VCaP (cell line): Measurements from ENCODE around the gene PNLIPRP1.

Experiments used
- H3K27ac ChIP-seq: fragments of 450-650 bp; 2 replicates; pipeline ENCODE4 v1.5.1; 2017
- TF ChIP-seq, protein P1 (sequence below): fragments of 450-650 bp; conservative IDR thresholded peaks from 2 replicates; pipeline ENCODE4 v1.5.1; 2017; ENCODE audit warnings: mild to moderate bottlenecking, moderate library complexity

The PNLIPRP1 gene

DNA sequence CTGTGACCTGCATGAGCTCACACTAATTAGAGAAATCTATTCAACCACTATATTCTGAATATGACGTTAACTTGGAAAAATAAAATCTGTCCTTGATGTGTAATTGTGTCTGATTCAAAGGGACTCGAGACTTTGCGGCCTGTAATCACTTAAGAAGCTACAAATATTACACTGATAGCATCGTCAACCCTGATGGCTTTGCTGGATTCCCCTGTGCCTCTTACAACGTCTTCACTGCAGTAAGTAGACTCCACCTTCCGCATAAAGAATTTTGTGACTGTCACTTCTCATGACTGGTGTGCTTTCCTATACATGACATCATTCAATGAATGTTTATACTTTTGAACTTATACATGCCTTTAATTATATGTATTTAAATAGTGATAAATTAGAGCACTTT, 34.9 kb upstream of the PNLIPRP1 start:
- TF ChIP-seq, protein P1, sequence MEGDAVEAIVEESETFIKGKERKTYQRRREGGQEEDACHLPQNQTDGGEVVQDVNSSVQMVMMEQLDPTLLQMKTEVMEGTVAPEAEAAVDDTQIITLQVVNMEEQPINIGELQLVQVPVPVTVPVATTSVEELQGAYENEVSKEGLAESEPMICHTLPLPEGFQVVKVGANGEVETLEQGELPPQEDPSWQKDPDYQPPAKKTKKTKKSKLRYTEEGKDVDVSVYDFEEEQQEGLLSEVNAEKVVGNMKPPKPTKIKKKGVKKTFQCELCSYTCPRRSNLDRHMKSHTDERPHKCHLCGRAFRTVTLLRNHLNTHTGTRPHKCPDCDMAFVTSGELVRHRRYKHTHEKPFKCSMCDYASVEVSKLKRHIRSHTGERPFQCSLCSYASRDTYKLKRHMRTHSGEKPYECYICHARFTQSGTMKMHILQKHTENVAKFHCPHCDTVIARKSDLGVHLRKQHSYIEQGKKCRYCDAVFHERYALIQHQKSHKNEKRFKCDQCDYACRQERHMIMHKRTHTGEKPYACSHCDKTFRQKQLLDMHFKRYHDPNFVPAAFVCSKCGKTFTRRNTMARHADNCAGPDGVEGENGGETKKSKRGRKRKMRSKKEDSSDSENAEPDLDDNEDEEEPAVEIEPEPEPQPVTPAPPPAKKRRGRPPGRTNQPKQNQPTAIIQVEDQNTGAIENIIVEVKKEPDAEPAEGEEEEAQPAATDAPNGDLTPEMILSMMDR, result no peak
- H3K27ac ChIP-seq, result no peak overlapping the region

DNA sequence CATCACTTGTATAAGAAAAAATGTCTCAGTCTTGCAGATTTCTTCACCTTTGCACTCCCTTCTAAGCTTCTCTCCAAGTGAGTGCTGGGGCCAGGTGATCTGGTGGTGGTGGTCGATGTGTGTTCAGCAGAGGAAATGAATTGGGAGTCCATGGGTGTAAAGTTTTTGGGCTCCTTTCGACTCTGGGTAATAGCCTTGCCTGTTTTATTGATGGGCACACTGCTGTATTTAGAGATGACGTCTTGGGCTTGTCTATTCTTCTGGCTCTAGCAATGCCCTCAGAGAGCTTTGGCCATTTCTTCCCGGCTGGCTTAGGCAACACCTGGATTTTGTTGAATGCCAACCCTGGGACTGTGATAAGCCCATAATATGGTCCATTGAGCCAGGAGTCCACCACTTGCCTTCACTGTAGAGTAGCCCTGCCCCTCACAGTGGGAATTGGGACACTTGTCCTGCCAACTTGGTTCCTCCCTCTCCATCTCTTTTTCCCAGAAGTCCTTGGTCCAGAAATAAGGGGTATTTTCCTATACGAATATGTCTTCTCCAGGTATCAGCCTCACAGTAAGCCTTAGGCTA, 33.4 kb upstream of the PNLIPRP1 start:
- no peak overlapping the region for H3K27ac ChIP-seq
- TF ChIP-seq, protein P1, result no peak

DNA sequence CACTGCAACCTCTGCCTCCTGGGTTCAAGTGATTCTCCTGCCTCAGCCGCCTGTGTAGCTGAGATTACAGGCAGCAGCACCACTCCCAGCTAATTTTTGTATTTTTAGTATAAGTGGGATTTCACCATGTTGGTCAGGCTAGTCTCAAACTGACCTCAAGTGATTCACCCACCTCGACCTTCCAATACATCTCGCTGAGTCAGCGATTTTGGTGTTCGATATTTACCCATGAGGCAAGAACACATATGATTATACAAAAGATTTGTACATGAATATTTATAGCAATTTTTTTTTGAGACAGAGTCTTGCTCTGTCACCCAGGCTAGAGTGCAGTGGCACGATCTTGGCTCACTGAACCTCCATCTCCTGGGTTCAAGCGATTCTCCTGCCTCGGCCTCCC, 25.2 kb upstream of the PNLIPRP1 start:
- H3K27ac ChIP-seq, result no peak overlapping the region
- TF ChIP-seq, protein P1, result no peak

DNA sequence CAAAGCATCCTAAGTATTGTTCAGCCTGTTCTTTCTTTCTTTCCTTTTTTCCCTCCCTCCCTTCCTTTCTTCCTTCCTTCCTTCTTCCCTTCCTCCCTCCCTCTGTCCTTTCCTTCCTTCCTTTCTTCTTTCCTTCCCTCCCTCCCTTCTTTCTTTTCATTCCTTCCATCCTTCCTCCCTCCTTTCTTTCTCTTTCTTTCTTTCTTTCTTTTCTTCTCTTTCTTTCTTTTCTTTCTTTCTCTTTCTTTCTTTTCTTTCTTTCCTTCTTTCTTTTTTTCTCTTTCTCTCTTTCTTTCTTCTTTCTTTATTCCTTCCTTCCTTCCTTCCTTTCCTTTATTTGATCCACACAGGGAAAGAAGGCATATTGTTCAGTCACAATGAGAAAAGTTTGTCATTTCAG, 23.8 kb upstream of the PNLIPRP1 start:
- H3K27ac ChIP-seq, result no peak overlapping the region
- TF ChIP-seq, protein P1, result no peak

DNA sequence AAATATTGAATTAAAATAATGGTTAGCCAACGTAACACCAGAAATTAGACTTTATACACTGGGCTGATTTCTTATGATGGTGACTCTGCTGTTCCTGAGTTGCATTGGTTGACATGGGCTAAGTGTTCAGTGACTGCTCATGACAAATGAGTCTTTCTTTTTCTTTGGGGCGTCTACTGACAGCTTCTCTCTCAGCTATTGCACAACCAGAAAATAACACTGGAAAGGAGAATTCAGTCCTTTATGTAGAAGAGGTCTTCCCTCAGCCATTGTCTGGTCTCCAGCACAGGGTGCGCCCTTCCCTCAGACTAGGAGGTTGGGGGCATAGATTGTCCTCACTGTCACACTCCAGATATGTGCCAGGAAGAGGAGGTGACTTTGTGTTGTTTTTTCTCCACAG, 23.4 kb upstream of the PNLIPRP1 start:
- TF ChIP-seq, protein P1, result no peak
- no peak overlapping the region for H3K27ac ChIP-seq

DNA sequence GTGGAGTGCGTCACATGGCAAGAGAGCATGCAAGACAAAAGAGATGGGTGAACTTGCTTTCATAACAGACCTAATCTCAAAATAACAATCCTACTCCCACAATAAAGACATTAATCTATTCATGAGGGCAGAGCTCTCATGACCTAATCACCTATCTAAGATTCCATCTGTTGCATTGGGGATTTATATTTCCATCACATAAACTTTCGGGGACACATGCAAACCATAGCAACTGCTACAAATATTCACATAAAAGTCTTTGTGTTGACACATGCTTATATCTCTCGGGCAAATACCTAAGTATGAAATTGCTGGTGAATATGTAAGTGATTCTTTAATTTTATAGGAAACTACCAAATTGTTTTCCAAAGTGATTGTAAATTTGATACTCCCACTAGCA, 16.0 kb upstream of the PNLIPRP1 start:
- TF ChIP-seq, protein P1, result no peak
- H3K27ac ChIP-seq, result no peak overlapping the region

DNA sequence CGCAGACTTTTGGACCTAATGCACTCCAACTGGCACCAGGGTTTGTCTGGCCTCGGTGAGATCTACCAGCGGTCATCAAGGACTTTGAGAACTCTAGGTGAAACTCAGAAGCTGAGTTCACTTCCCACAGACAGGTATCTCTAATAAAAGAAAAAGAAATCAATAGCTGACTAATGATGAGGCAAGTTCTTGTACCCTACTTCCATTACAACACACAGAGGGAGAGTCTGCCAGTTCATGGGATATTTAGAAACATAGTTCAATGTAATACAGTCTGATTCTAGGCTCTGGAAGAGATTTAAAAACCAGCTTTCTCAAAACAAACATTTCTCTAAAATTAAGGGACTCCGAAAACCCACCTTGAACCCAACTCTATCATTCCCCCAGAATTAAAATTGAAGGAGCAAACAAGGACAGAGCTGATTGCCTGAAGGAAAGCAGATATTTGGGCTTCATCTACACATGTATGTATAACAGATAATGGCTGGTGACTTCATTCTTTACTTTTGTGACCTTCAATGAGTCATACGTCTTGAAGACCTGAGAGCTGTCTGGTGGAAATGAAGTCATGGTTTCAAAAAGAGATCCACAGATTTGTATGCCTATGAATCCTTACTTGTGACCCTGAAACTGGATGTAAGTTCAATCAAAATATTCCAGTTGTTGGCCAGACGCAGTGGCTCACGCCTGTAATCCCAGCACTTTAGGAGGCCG, 2.7 kb upstream of the PNLIPRP1 start:
- TF ChIP-seq, protein P1, result no peak
- no peak overlapping the region for H3K27ac ChIP-seq
